Measurements from ENCODE around the gene SRPK3. TPM values are rescaled to one million over a fixed set of nuclear protein-coding genes. Genes with fewer than 3 reads are reported as not detected.
"Not testable (repeated sequence)": the region's sequence is repeated elsewhere in the genome, so short reads cannot be mapped to it uniquely, and the experiment has no call there.

Gene SRPK3
- total RNA-seq, 1 experiment from 2014 or later: 1.6 TPM

- DNase-seq (ENCODE audit: low read depth, low spot score) (no peak), ATAC-seq (no peak)
- no TSS peak for BruUV-seq (replicated peaks)
- Histone ChIP-seq H3K27me3 (ENCODE audit: control insufficient read depth, insufficient read depth, low read length) (no peaks in the 10 kb centered on the region), H3K4me1 (ENCODE audit: control insufficient read depth, insufficient read depth, low read length) (no peaks in the 10 kb centered on the region), H3K27ac (ENCODE audit: low read length) (no peak overlapping the region), H3K9me3 (ENCODE audit: control insufficient read depth, insufficient read depth, low read depth, low read length) (no peaks in the 10 kb centered on the region), H3K4me3 (ENCODE audit: low read depth in 2 of 2, low read length in 2 of 2) (no peak overlapping the region), H3K36me3 (ENCODE audit: control insufficient read depth, insufficient read depth, low read length) (no peaks in the 10 kb centered on the region)
- no peak for TF ChIP-seq POLR2AphosphoS5 (IDR thresholded peaks at IDR 0.05; ENCODE audit: low read depth, low read length)
- TF ChIP-seq TCF7L2 (IDR thresholded peaks at IDR 0.05; ENCODE audit: low read depth, low read length): no peak
- TF ChIP-seq SIN3A (IDR thresholded peaks at IDR 0.05; ENCODE audit: borderline replicate concordance, insufficient read depth, low read depth, low read length): no peak
- intact Hi-C loops (cut with micrococcal nuclease; ENCODE audit: unreplicated experiment) (no loop called here), in situ Hi-C loops (cut with HindIII; ENCODE audit: low pct_unique_long_range_greater_than_20kb, low sequenced_read_pairs) (no loop called here)
- ChIA-PET CTCF (no interaction called here), POLR2A (no interaction called here)
Observed at GRCh38 chrX:153740631-153741222, 40.1 kb upstream of the SRPK3 start.

- intact Hi-C loops (cut with micrococcal nuclease; ENCODE audit: unreplicated experiment): no loop called here
- no peak overlapping the region for H3K4me3 ChIP-seq (ENCODE audit: low read depth in 2 of 2, low read length in 2 of 2)
- TF ChIP-seq SIN3A (IDR thresholded peaks at IDR 0.05; ENCODE audit: borderline replicate concordance, insufficient read depth, low read depth, low read length): no peak
- TF ChIP-seq REST (IDR thresholded peaks at IDR 0.05; ENCODE audit: insufficient read depth in 1 of 2, low read depth in 2 of 2, low read length in 1 of 2): no peak
- no peak for TF ChIP-seq POLR2AphosphoS5 (IDR thresholded peaks at IDR 0.05; ENCODE audit: low read depth, low read length)
- TF ChIP-seq CTCF (IDR thresholded peaks at IDR 0.05): no peak
- TF ChIP-seq TCF7L2 (IDR thresholded peaks at IDR 0.05; ENCODE audit: low read depth, low read length): no peak
- POLR2A ChIA-PET: no interaction called here
- H3K36me3 ChIP-seq (ENCODE audit: control insufficient read depth, insufficient read depth, low read length): no peaks in the 10 kb centered on the region
- BruUV-seq (replicated peaks): no TSS peak
- CTCF ChIA-PET: no interaction called here
- H3K27ac ChIP-seq (ENCODE audit: low read length): no peak overlapping the region
- no peaks in the 10 kb centered on the region for H3K9me3 ChIP-seq (ENCODE audit: control insufficient read depth, insufficient read depth, low read depth, low read length)
- no peak for ATAC-seq
- no peaks in the 10 kb centered on the region for H3K27me3 ChIP-seq (ENCODE audit: control insufficient read depth, insufficient read depth, low read length)
- in situ Hi-C loops (cut with HindIII; ENCODE audit: low pct_unique_long_range_greater_than_20kb, low sequenced_read_pairs): no loop called here
- no peak for DNase-seq (ENCODE audit: low read depth, low spot score)
- no peaks in the 10 kb centered on the region for H3K4me1 ChIP-seq (ENCODE audit: control insufficient read depth, insufficient read depth, low read length)
Observed at GRCh38 chrX:153741446-153741845, 39.4 kb upstream of the SRPK3 start.

- intact Hi-C loops (cut with micrococcal nuclease; ENCODE audit: unreplicated experiment); H3K36me3 ChIP-seq (ENCODE audit: control insufficient read depth, insufficient read depth, low read length); in situ Hi-C loops (cut with HindIII; ENCODE audit: low pct_unique_long_range_greater_than_20kb, low sequenced_read_pairs); H3K9me3 ChIP-seq (ENCODE audit: control insufficient read depth, insufficient read depth, low read depth, low read length); H3K4me3 ChIP-seq (ENCODE audit: low read depth in 2 of 2, low read length in 2 of 2); H3K4me1 ChIP-seq (ENCODE audit: control insufficient read depth, insufficient read depth, low read length); POLR2A ChIA-PET; ATAC-seq; BruUV-seq (replicated peaks); H3K27ac ChIP-seq (ENCODE audit: low read length); CTCF ChIA-PET; DNase-seq (ENCODE audit: low read depth, low spot score); H3K27me3 ChIP-seq (ENCODE audit: control insufficient read depth, insufficient read depth, low read length): not testable (repeated sequence)
Observed at GRCh38 chrX:153742111-153742510, 38.7 kb upstream of the SRPK3 start.

GRCh38 chrX:153742796-153743467 is 37.9 kb upstream of the SRPK3 start:
- H3K27ac ChIP-seq (ENCODE audit: low read length); POLR2A ChIA-PET; in situ Hi-C loops (cut with HindIII; ENCODE audit: low pct_unique_long_range_greater_than_20kb, low sequenced_read_pairs); H3K4me1 ChIP-seq (ENCODE audit: control insufficient read depth, insufficient read depth, low read length); H3K9me3 ChIP-seq (ENCODE audit: control insufficient read depth, insufficient read depth, low read depth, low read length); H3K4me3 ChIP-seq (ENCODE audit: low read depth in 2 of 2, low read length in 2 of 2); DNase-seq (ENCODE audit: low read depth, low spot score); BruUV-seq (replicated peaks); ATAC-seq; H3K27me3 ChIP-seq (ENCODE audit: control insufficient read depth, insufficient read depth, low read length); intact Hi-C loops (cut with micrococcal nuclease; ENCODE audit: unreplicated experiment); H3K36me3 ChIP-seq (ENCODE audit: control insufficient read depth, insufficient read depth, low read length); CTCF ChIA-PET: not testable (repeated sequence)

- H3K9me3 ChIP-seq (ENCODE audit: control insufficient read depth, insufficient read depth, low read depth, low read length); CTCF ChIA-PET; H3K36me3 ChIP-seq (ENCODE audit: control insufficient read depth, insufficient read depth, low read length); H3K27ac ChIP-seq (ENCODE audit: low read length); H3K4me3 ChIP-seq (ENCODE audit: low read depth in 2 of 2, low read length in 2 of 2); intact Hi-C loops (cut with micrococcal nuclease; ENCODE audit: unreplicated experiment); H3K4me1 ChIP-seq (ENCODE audit: control insufficient read depth, insufficient read depth, low read length); H3K27me3 ChIP-seq (ENCODE audit: control insufficient read depth, insufficient read depth, low read length); DNase-seq (ENCODE audit: low read depth, low spot score); in situ Hi-C loops (cut with HindIII; ENCODE audit: low pct_unique_long_range_greater_than_20kb, low sequenced_read_pairs); BruUV-seq (replicated peaks): not testable (repeated sequence)
- peak; percentile 45; the same call in 1 of the 2 replicates for ATAC-seq
- POLR2A ChIA-PET: interaction anchor here (0.6 kb wide), 1 partner anchor 12 kb away, joined by 3 read pairs; no protein-coding TSS in a partner anchor
Observed at GRCh38 chrX:153743468-153744209, 37.2 kb upstream of the SRPK3 start.

Measured in Panc1 (cell line).